Upper lobe of right lung (tissue), 1 donor: ENCODE measurements around the gene CEP131. TPM values are rescaled to one million over a fixed set of nuclear protein-coding genes. Genes with fewer than 3 reads are reported as not detected.

Source experiments
- ATAC-seq: fragments of 200-7000 bp; cut with Tn5 transposase; one replicate; pipeline ENCODE4 v1.9.1; 2020; ENCODE audit warnings: mild to moderate bottlenecking, moderate library complexity
- DNase-seq: peaks from one replicate; pipeline ENCODE4 v3.0.0-alpha.2; 2020
- H3K27ac ChIP-seq: fragments of 200-600 bp; one replicate; pipeline ENCODE4 v1.8.0; 2022
- H3K27me3 ChIP-seq: fragments of 200-600 bp; one replicate; pipeline ENCODE4 v1.8.0; 2022; ENCODE audit warnings: mild to moderate bottlenecking
- H3K36me3 ChIP-seq: fragments of 200-600 bp; one replicate; pipeline ENCODE4 v1.8.0; 2022
- H3K4me1 ChIP-seq: fragments of 200-600 bp; one replicate; pipeline ENCODE4 v1.8.0; 2022
- H3K4me3 ChIP-seq: fragments of 200-600 bp; one replicate; pipeline ENCODE4 v1.8.0; 2022; ENCODE audit warnings: mild to moderate bottlenecking
- H3K9me3 ChIP-seq: fragments of 200-600 bp; one replicate; pipeline ENCODE4 v1.8.0; 2022
- intact Hi-C: fragments of 100-400 bp; cut with DNase I; formaldehyde crosslinking; loops from one replicate; pipeline ENCODE4 v1.11.0; 2022
- total RNA-seq: library from RNA; stranded (reverse); fragmentation: NEBNext Ultra II Directional; extraction: Animal tissue kit (Norgen Biotek cat#: 25700); gene quantifications from one replicate; pipeline ENCODE4 v1.2.1, GENCODE V29; 2021
- TF ChIP-seq, protein P1 (sequence below): fragments of 200-600 bp; IDR thresholded peaks from one replicate; pipeline ENCODE4 v1.8.0; 2022; ENCODE audit warnings: antibody characterized with exemption
- donor health status: DM: no; HTN: yes; CAD: no; lungs with severe emphysema.

Gene CEP131
- total RNA-seq, 1 donor from 2014 or later, result 7.5 TPM

GRCh38 chr17:81251094-81251708, 28.4 kb upstream of the CEP131 start:
- no peak overlapping the region for H3K27ac ChIP-seq
- no peak overlapping the region for H3K4me3 ChIP-seq
- intact Hi-C loops, result loop anchor here (10.0 kb wide), 2 partner anchors 234 to 334 kb away; no protein-coding TSS in a partner anchor
- H3K27me3 ChIP-seq, result no peaks in the 10 kb centered on the region
- H3K9me3 ChIP-seq, result no peaks in the 10 kb centered on the region
- ATAC-seq (no peak), DNase-seq (no peak)
- H3K36me3 ChIP-seq, result peaks cover 33% of the 10 kb centered on the region
- TF ChIP-seq, protein P1, sequence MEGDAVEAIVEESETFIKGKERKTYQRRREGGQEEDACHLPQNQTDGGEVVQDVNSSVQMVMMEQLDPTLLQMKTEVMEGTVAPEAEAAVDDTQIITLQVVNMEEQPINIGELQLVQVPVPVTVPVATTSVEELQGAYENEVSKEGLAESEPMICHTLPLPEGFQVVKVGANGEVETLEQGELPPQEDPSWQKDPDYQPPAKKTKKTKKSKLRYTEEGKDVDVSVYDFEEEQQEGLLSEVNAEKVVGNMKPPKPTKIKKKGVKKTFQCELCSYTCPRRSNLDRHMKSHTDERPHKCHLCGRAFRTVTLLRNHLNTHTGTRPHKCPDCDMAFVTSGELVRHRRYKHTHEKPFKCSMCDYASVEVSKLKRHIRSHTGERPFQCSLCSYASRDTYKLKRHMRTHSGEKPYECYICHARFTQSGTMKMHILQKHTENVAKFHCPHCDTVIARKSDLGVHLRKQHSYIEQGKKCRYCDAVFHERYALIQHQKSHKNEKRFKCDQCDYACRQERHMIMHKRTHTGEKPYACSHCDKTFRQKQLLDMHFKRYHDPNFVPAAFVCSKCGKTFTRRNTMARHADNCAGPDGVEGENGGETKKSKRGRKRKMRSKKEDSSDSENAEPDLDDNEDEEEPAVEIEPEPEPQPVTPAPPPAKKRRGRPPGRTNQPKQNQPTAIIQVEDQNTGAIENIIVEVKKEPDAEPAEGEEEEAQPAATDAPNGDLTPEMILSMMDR, result no peak
- H3K4me1 ChIP-seq, result peaks cover 14% of the 10 kb centered on the region

DNA sequence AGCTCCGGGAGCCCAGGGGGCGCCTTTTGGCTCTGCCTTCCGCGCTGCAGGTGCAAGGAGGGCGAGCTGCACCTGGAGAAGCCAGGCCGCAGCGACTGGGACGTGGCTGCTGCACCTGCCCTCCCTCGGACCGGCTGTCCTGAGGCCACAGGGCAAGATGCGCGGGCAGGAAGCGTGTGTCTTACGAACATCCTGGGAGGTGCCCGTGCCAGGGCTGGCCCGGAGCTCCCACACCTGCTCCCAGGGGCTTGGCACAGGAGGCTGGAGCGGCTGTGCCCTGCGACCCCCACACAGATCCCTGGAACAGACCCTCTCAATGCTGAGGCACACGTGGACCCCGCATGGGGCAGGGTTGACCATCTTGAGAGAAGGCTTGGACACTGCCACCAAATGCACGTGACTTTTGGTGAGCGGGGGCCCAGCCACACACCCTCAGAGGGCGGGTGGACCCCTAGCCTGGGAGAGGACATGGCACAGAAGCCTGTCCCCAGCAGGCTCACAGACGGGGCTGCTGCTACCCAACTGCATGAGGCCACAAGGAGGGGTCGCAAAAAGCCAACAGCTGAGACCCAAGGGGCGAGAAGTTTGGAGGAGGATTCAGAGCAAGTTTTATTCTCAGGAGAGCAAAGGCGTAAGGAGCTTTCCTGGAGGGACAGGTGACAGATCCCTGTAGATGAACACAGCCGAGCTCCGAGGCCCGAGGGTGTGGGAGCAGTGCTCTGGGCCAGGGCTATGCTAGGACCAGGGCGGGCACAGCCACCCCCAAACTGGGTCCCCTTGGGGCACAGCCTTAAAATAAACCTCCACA, 27.7 kb upstream of the CEP131 start:
- Histone ChIP-seq H3K36me3 (peaks cover 34% of the 10 kb centered on the region), H3K4me3 (no peak overlapping the region), H3K27ac (no peak overlapping the region), H3K4me1 (peaks cover 13% of the 10 kb centered on the region), H3K27me3 (no peaks in the 10 kb centered on the region), H3K9me3 (no peaks in the 10 kb centered on the region)
- DNase-seq (no peak), ATAC-seq (no peak)
- intact Hi-C loops, result loop anchor here (10.0 kb wide), 2 partner anchors 234 to 334 kb away; no protein-coding TSS in a partner anchor
- TF ChIP-seq, protein P1, result no peak

DNA sequence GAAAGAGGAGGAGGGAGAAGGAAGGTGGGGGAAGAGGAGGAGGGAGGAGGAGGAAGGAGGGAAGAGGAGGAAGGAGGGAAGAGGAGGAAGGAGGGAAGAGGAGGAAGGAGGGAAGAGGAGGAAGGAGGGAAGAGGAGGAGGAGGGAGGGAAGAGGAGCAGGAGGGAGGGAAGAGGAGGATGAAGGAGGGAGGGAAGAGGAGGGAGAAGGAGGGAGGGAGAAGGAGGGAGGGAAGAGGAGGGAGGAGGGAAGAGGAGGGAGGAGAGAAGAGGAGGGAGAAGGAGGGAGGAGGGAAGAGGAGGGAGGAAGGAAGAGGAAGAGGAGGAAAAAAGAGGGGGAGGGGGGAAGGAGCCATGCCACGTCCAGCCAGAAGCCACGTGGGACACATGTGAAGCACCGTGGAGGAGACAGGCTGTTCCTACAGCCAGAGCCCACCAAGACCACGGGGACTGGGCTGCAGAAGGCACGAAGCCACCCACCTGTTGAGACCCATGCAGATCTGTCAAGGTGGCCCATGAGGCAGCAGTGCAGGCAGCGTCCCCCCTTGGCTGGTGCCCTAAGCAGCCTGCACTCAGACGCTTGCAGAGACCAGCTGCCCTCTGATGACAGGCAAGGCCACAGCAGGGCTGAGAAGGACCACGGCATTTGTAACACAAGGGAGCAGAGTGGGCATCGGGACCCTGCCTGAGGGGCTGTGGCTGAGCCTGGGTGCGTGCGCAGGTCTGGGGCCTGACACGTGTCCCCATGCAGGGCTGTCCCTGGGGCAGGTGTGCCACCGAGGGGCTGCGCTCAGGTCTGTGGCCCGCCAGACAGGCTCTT, 26.7 kb upstream of the CEP131 start:
- DNase-seq, result no peak
- H3K9me3 ChIP-seq, result no peaks in the 10 kb centered on the region
- no peaks in the 10 kb centered on the region for H3K27me3 ChIP-seq
- TF ChIP-seq, protein P1, result no peak
- peak; percentile 49 for ATAC-seq
- intact Hi-C loops, result loop anchor here (10.0 kb wide), 2 partner anchors 235 to 335 kb away; no protein-coding TSS in a partner anchor
- no peak overlapping the region for H3K27ac ChIP-seq
- no peak overlapping the region for H3K4me3 ChIP-seq
- peaks cover 4% of the 10 kb centered on the region for H3K4me1 ChIP-seq
- H3K36me3 ChIP-seq, result peaks cover 38% of the 10 kb centered on the region

DNA sequence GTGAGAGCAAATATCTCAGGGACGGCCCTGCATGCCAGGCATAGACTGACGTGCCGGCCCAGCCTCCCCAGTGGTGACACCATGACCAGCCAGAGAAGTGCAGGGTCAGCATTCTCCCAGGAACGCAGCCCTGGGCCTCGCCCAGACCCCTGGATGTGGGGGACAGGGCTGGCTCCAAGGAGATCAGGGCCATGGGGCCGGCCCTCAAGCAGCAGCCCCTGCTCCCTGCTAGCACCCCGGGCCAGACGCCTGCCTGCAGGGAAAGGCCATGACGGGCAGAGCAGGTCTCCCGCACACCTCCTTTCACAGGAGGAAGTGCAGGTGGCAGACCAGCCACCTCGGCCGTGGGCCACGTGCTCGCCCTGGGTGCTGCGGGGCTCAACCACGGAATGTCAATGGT, 25.9 kb upstream of the CEP131 start:
- ATAC-seq (no peak), DNase-seq (no peak)
- no peak overlapping the region for H3K27ac ChIP-seq
- H3K4me1 ChIP-seq, result no peaks in the 10 kb centered on the region
- no peaks in the 10 kb centered on the region for H3K27me3 ChIP-seq
- peaks cover 38% of the 10 kb centered on the region for H3K36me3 ChIP-seq
- H3K4me3 ChIP-seq, result no peak overlapping the region
- intact Hi-C loops, result no loop called here
- no peaks in the 10 kb centered on the region for H3K9me3 ChIP-seq
- TF ChIP-seq, protein P1, result no peak

- ATAC-seq (no peak), DNase-seq (no peak)
- Histone ChIP-seq H3K9me3 (no peaks in the 10 kb centered on the region), H3K27me3 (no peaks in the 10 kb centered on the region), H3K36me3 (peaks cover 36% of the 10 kb centered on the region), H3K4me3 (no peak overlapping the region), H3K4me1 (no peaks in the 10 kb centered on the region), H3K27ac (no peak overlapping the region)
- intact Hi-C loops, result no loop called here
- TF ChIP-seq, protein P1, result no peak
These were observed 24.7 kb upstream of the CEP131 start for GRCh38 chr17:81247339-81247990.
